ENCODE results near the gene DNAJB8.

DNA sequence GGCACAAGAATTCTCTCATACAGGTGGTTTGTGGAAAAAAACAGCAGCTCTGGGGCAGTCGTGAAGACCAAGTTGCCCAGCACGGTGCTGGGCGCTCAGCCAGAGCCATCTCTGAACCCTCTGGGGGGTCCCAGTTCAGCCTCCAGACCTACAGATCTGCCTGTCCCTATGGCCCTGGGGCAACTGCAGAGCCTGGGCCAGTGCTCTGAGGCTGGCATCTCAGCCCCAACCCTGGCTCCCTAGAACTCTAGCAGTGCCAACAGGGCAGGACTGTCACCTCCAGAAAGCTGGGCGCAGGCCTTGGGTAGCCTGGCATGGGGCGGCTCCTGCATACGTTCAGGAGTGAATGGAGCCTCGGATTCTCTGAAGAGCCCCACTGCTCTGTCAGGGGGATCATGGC lies 44.7 kb downstream of the DNAJB8 start:
- TF ChIP-seq, protein P1, sequence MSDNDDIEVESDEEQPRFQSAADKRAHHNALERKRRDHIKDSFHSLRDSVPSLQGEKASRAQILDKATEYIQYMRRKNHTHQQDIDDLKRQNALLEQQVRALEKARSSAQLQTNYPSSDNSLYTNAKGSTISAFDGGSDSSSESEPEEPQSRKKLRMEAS (IDR thresholded peaks at IDR 0.05): no peak
- TF ChIP-seq, protein P2, sequence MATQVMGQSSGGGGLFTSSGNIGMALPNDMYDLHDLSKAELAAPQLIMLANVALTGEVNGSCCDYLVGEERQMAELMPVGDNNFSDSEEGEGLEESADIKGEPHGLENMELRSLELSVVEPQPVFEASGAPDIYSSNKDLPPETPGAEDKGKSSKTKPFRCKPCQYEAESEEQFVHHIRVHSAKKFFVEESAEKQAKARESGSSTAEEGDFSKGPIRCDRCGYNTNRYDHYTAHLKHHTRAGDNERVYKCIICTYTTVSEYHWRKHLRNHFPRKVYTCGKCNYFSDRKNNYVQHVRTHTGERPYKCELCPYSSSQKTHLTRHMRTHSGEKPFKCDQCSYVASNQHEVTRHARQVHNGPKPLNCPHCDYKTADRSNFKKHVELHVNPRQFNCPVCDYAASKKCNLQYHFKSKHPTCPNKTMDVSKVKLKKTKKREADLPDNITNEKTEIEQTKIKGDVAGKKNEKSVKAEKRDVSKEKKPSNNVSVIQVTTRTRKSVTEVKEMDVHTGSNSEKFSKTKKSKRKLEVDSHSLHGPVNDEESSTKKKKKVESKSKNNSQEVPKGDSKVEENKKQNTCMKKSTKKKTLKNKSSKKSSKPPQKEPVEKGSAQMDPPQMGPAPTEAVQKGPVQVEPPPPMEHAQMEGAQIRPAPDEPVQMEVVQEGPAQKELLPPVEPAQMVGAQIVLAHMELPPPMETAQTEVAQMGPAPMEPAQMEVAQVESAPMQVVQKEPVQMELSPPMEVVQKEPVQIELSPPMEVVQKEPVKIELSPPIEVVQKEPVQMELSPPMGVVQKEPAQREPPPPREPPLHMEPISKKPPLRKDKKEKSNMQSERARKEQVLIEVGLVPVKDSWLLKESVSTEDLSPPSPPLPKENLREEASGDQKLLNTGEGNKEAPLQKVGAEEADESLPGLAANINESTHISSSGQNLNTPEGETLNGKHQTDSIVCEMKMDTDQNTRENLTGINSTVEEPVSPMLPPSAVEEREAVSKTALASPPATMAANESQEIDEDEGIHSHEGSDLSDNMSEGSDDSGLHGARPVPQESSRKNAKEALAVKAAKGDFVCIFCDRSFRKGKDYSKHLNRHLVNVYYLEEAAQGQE (IDR thresholded peaks at IDR 0.05; ENCODE audit: low read depth): no peak
- TF ChIP-seq CEBPB (IDR thresholded peaks at IDR 0.05): no peak

All from Ishikawa (cell line).